Hematopoietic multipotent progenitor cell treated with erythropoietin and hydrocortisone succinate and interleukin-3 and kit ligand, for 17 days (in vitro differentiated cells): ENCODE data around the gene ADORA1.

Experiments used
- DNase-seq: peaks from one replicate; pipeline ENCODE4 v3.0.0-alpha.2; 2015; ENCODE audit warnings: low spot score

Gene ADORA1

GRCh38 chr1:203122159-203122558 is 5.4 kb upstream of the ADORA1 start:
- no peak for DNase-seq

DNA sequence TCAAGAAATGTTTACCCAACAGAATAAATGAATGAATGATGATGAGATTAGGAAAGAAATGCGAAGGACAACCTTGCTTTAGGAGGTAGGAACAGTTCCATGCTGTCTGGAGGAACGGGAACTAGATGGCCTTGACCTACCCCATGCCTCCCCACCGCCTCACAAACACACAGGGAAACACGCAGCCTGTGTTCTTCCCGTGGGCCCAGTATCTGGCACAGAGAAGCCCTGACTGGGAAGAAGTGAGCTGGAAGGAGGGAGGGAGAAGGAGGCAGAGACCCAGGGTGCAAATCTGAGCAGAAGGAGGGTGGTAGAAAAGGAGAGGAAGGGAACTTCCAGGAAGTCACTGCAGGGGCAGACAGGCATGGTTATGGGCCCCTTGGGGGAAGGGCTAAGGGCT is 3.5 kb upstream of the ADORA1 start:
- no peak for DNase-seq

- no peak for DNase-seq
These were observed 2.8 kb upstream of the ADORA1 start for GRCh38 chr1:203124546-203125317.

DNA sequence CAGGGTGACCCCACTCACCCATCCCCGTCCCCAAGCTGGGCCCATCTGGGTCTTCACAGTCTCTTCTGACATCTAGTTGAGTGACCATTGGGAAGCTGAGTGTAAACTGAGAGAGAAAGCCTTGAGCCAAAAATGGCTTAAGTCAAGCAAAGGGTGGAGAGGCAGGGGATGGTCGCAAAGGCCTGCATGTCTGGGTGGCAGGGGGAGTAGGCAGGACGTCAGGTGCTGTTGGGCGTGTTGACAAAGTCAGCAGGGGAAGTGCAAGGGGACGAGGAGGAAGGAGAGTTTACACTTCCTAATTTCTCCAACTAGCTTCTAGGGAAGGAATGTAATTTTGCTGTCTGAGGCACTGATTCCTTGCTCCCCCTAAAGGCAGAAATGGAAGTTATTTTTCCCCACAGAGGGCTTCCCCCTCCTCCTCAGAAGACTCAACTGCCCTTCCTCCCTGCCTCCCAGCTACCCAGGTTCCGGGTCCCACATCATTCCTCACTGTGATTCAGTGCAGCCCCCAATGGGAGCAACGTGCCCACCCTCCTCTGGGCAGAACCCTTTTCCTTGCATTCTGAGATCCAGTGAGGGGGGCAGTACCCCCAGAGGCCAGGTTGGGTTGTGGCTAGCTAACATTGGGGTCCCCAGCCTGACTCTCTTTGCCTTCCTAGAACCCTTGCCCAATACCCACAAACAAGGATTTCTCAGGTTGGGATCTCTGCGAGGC is 1.2 kb upstream of the ADORA1 start:
- no peak for DNase-seq

GRCh38 chr1:203126866-203127665 is 460 bp upstream of the ADORA1 start:
- no peak for DNase-seq

DNA sequence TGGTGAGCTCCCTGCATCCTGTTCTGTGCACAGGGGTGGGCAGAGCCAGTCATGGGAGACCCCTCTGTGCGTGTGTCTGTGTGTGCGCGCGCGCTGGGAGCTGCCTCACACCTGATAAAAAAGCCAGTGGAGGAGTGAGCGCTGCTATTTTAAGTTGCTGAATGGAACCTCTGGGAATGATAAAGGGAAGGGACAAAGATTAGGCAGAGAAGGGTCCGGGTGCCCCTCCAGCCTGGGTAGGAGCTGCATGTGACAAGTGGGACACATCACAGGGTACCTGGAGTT is 847 bp downstream of the ADORA1 start:
- no peak for DNase-seq

- no peak for DNase-seq
These were observed 1.4 kb downstream of the ADORA1 start for GRCh38 chr1:203128716-203129500.

- no peak for DNase-seq
These were observed 2.1 kb downstream of the ADORA1 start for GRCh38 chr1:203129501-203130231.

GRCh38 chr1:203130358-203130985 is 2.9 kb downstream of the ADORA1 start:
- DNase-seq: no peak

GRCh38 chr1:203131548-203132200 is 4.1 kb downstream of the ADORA1 start:
- no peak for DNase-seq

- DNase-seq: no peak
These were observed 6.6 kb downstream of the ADORA1 start for GRCh38 chr1:203133970-203134725.

DNA sequence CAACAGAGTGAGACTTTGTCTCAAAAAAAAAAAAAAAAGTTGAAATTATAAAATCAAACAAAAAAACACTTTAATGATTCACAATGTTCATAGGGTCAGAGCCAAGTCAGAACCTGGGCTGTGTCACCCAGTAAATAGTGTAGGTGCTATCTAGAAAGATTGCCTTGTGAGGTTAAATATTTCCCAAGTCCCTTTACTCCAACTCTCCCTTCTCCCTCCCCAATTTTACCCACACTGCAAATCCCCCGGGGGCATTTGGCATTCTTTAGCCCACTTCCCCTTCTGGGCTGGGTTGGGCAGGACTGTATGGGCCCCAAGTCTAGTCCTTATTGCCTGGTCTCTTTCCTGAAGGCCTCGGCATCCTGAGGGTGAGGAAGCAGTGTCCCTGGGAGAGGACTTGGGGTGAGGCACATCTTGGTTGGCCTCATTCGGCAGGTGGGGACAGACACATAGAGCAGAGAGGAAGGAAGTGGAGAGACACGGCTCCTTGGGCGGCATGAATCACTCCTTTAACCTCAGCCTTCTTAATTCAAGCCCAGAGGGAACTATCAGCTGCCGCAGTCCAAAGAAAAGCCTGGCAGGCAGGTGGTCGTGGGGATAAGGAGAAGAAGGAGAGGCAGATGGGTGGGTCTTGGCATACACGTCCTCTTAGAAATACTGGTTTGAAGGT is 8.2 kb downstream of the ADORA1 start:
- DNase-seq: no peak

- DNase-seq: no peak
These were observed 9.0 kb downstream of the ADORA1 start for GRCh38 chr1:203136409-203137042.

- DNase-seq: no peak
These were observed 9.8 kb downstream of the ADORA1 start for GRCh38 chr1:203137324-203137723.

DNA sequence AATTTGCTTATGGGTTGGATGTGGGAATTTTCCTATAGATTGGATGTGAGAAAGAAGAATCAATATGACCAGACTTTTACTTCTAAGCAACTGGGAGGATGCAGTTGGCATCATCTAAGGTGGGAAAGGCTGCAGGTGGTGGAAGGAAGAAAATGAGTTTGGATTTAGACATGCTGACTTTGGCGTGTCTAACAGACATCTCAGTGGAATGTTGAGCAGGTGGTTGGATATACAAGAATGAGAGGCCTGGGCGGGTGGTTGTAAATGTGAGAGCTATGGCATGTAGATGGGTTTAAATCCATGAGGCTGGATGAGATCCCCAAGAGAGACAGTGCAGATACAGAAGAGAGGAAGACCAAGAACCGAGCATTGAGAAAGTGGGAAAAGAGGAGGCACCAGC is 10.5 kb downstream of the ADORA1 start:
- no peak for DNase-seq

DNA sequence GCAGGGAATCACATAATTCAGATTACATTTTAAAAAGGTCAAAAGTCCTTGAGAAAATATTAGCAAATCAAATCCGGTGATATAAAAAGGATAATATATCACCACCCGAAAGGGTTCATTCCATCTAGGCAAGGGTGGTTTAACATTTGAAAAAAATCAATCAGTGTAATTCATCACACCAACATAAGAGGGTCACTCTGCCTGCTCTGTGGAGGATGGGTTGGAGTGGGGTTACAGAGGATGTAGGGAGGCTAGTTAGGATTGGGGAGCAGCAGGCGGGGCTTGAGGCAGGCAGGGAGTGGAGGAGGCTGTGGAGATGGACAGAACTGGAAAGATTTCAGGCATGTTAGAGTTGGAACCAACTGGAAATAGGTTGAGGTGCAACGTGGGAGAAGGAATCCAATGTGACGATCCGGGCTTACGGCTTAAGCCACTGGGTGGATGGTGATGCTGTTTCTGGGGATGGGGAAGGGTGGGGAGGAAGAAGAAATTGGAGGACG is 12.5 kb downstream of the ADORA1 start:
- no peak for DNase-seq

- DNase-seq: no peak
These were observed 13.4 kb downstream of the ADORA1 start for GRCh38 chr1:203140743-203141520.

DNA sequence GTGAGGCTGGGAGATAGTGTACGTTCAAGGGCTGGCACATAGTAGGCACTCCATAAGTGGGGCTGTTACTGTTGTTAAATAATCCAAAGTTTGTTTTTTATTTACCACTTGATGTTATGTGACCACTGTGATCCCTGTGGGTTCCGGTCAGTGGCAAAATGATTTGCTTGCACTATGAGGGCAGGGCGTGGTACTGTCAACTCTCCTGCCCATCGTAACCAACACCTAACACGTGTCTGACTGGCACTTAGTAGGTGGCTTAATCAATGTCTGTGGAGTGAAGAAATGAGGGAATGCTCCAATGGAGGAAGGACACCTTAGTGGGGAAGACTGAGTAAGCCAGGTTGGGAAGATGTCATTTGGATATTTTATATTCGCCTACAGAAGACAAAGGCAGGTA is 14.6 kb downstream of the ADORA1 start:
- no peak for DNase-seq
